Heart right ventricle (tissue), 16 donors: ENCODE data around the gene CLEC4M. TPM values are rescaled to one million over a fixed set of nuclear protein-coding genes. Genes with fewer than 3 reads are reported as not detected.
"Not testable (repeated sequence)": the region's sequence is repeated elsewhere in the genome, so short reads cannot be mapped to it uniquely, and the experiment has no call there.

Source experiments
- ATAC-seq, 8 donors: fragments of 200-7000 bp; cut with Tn5 transposase; one replicate each; pipeline ENCODE4 v1.9.1; 2020; ENCODE audit warnings: mild to moderate bottlenecking in 8 of 8, moderate library complexity in 8 of 8, moderate number of reproducible peaks in 1 of 8
- DNase-seq, 2 donors: peaks; one replicate each; pipeline ENCODE4 v3.0.0-alpha.2; 2020
- H3K27ac ChIP-seq, 10 donors: fragments of 200-600 bp; sonication (generic) in 2 of 10; one replicate each; pipeline versions ENCODE4 v1.5.0 to v1.8.0; 2020 to 2022; ENCODE audit warnings: mild to moderate bottlenecking in 3 of 10
- H3K27me3 ChIP-seq, 7 donors: fragments of 200-600 bp; one replicate each; pipeline ENCODE4 v1.8.0; 2021 to 2022; ENCODE audit warnings: mild to moderate bottlenecking in 2 of 7
- H3K36me3 ChIP-seq, 9 donors: fragments of 200-600 bp; sonication (generic) in 1 of 9; one replicate each; pipeline versions ENCODE4 v1.5.0 to v1.8.0; 2020 to 2022; ENCODE audit warnings: mild to moderate bottlenecking in 2 of 9
- H3K4me1 ChIP-seq, 9 donors: fragments of 200-600 bp; sonication (generic) in 1 of 9; one replicate each; pipeline versions ENCODE4 v1.5.0 to v1.8.0; 2020 to 2022; ENCODE audit warnings: mild to moderate bottlenecking in 4 of 9
- H3K4me3 ChIP-seq, 10 donors: fragments of 200-600 bp; sonication (generic) in 2 of 10; one replicate each; pipeline versions ENCODE4 v1.5.0 to v1.8.0; 2020 to 2022; ENCODE audit warnings: mild to moderate bottlenecking in 7 of 10, moderate library complexity in 2 of 10
- H3K9me3 ChIP-seq, 11 donors: fragments of 200-600 bp in 10 of 11; sonication (generic) in 2 of 11; one replicate each; pipeline versions ENCODE4 v1.5.0 to v1.8.0; 2013 to 2022; ENCODE audit warnings: mild to moderate bottlenecking in 2 of 11, control low read depth in 1 of 11, moderate library complexity in 1 of 11
- CTCF ChIP-seq, 9 donors: fragments of 200-600 bp; sonication (generic) in 2 of 9; IDR thresholded peaks; one replicate each; pipeline versions ENCODE4 v1.5.0 to v1.8.0; 2021 to 2022; ENCODE audit warnings: antibody characterized with exemption in 9 of 9, mild to moderate bottlenecking in 5 of 9, moderate library complexity in 1 of 9
- WGBS, 2 donors: extraction: QIAGEN DNeasy Blood & Tissue Kit; methylation state at CpG; one replicate each; pipeline ENCODE4 v1.1.7; 2013; ENCODE audit warnings: inconsistent platforms in 1 of 2; 5-methylcytosine and 5-hydroxymethylcytosine counted together
- intact Hi-C, 10 donors: fragments of 100-400 bp; cut with DNase I; formaldehyde crosslinking; loops; one replicate each; pipeline versions ENCODE4 v1.11.1 to v1.14.2; 2022
- polyA plus RNA-seq, 2 donors: library from polyadenylated mRNA; stranded (reverse); fragments of 200-250 nt; gene quantifications; one replicate each; pipeline ENCODE4 v1.2.3, GENCODE V29; 2013
- total RNA-seq, 10 donors: library from RNA; stranded (reverse); fragmentation: NEBNext Ultra II Directional in 3 of 10; extraction: Animal tissue kit (Norgen Biotek cat#: 25700) in 3 of 10; gene quantifications; one replicate each; pipeline versions ENCODE4 v1.2.1 to v1.2.4, GENCODE V29; 2021 to 2023
- donor health status: Arrhythmogenic right ventricular cardiomyopathy.
- donor health status: ischemic (EF 13 %, LVEDD 7.1; RV severe dilation, severe dysfunction).
- donor health status: healthy with polysubstance abuse.
- donor health status: DM: no; HTN: yes; CAD: no.
- donor health status: DM: no; HTN: no; CAD: no.
- donor health status: ischemic (EF 25% LVEDD 6.9; RV normal size, moderate dysfunction).
- donor health status: ischemic (EF 25% LVEDD 5.7; RV mildly dilated, moderate dysfunction).
- donor health status: healthy.
- donor health status: DM: yes; HTN: yes; CAD: no.
- donor health status: Ischemic cardiomyopathy.
- donor health status: ischemic (EF 35%, LVEDD 5.7; RV mildly dilated, moderate dysfunction).
- donor health status: nonischemic (EF 11% LVEDD 7.7; RV severe dilation, severe dysfunction).
- donor health status: DM: yes; HTN: yes; CAD: no.
- donor health status: PGD.
- donor health status: ischemic (EF 29% LVEDD 5.4; RV normal size, mild dysfunction).
- donor health status: nonischemic (EF 23%, LVEDD 6.1; RV moderate dilation, normal function).

CLEC4M gene
- total and polyA plus RNA-seq, 12 donors = not detected

GRCh38 chr19:7806876-7807275 lies 43.8 kb downstream of the CLEC4M start:
- peaks cover 0 to 4% (median 0%) of the 10 kb centered on the region in 9 donors for H3K4me1 ChIP-seq
- TF ChIP-seq CTCF (IDR thresholded peaks at IDR 0.05) = no peak
- H3K4me3 ChIP-seq = no peak overlapping the region
- H3K27me3 ChIP-seq = peaks cover 0 to 49% (median 14%) of the 10 kb centered on the region in 7 donors
- peaks cover 0 to 18% (median 11%) of the 10 kb centered on the region in 11 donors for H3K9me3 ChIP-seq
- ATAC-seq (no peak), DNase-seq (no peak)
- no peak overlapping the region for H3K27ac ChIP-seq
- 81 to 84% methylated on average over 9 of the region's 9 CpGs for WGBS, 2 donors
- intact Hi-C loops = loop anchor here in 2 of 10 donors (10.0 kb wide), 2 partner anchors 122 to 242 kb away; partner anchors contain the start of gene TRAPPC5 (in 1 of the 2)
- no peaks in the 10 kb centered on the region for H3K36me3 ChIP-seq

GRCh38 chr19:7808108-7808507 lies 45.1 kb downstream of the CLEC4M start:
- intact Hi-C loops = loop anchor here in 2 of 10 donors (10.0 kb wide), 2 partner anchors 123 to 243 kb away; partner anchors contain the start of gene TRAPPC5 (in 1 of the 2)
- no peak for TF ChIP-seq CTCF (IDR thresholded peaks at IDR 0.05)

GRCh38 chr19:7811989-7812388 lies 48.9 kb downstream of the CLEC4M start:
- H3K9me3 ChIP-seq = peaks cover 0 to 38% (median 21%) of the 10 kb centered on the region in 11 donors
- H3K36me3 ChIP-seq = no peaks in the 10 kb centered on the region
- WGBS, 2 donors = 47 to 53% methylated on average over 2 of the region's 2 CpGs
- H3K4me1 ChIP-seq = peaks cover 0 to 14% (median 0%) of the 10 kb centered on the region in 9 donors
- intact Hi-C loops = no loop called here
- ATAC-seq (no peak), DNase-seq (no peak)
- H3K4me3 ChIP-seq = no peak overlapping the region
- peaks cover 0 to 19% (median 5%) of the 10 kb centered on the region in 7 donors for H3K27me3 ChIP-seq
- no peak for TF ChIP-seq CTCF (IDR thresholded peaks at IDR 0.05)
- H3K27ac ChIP-seq = no peak overlapping the region

More at GRCh38 chr19:7808108-7808507, 45.1 kb downstream of the CLEC4M start:
- no peak for ATAC-seq
- Histone ChIP-seq H3K36me3 (no peaks in the 10 kb centered on the region), H3K27me3 (peaks cover 0 to 39% (median 14%) of the 10 kb centered on the region in 7 donors), H3K4me1 (peaks cover 0 to 4% (median 0%) of the 10 kb centered on the region in 9 donors), H3K4me3 (no peak overlapping the region), H3K9me3 (peaks cover 0 to 28% (median 21%) of the 10 kb centered on the region in 11 donors), H3K27ac (no peak overlapping the region)
- DNase-seq = no peak
- 58 to 64% methylated on average over 5 of the region's 5 CpGs for WGBS, 2 donors

DNA sequence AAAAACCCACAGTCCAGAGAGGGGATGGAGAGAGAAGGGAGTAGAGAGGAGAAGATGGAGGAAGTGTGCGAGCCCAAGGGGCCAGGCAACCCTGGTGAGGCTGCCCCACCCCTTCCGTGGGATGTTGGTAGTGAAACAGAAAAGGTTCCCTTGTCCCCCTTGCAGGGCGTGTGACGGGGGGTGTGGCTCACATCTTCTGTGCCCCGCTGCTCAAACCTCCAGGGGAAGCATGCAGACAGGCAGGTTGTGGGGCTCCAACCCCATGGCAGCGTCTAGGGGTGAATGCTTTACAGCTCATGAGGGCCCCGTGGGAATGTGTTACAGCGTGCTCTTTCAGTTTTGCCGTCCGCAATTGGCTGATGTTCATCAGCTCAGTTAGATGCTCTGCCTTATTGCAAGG lies 52.3 kb downstream of the CLEC4M start:
- Histone ChIP-seq H3K27me3 (peaks cover 0 to 12% (median 8%) of the 10 kb centered on the region in 7 donors), H3K9me3 (peaks cover 0 to 59% (median 31%) of the 10 kb centered on the region in 11 donors), H3K36me3 (no peaks in the 10 kb centered on the region), H3K27ac (no peak overlapping the region), H3K4me1 (peaks cover 0 to 10% (median 0%) of the 10 kb centered on the region in 9 donors), H3K4me3 (no peak overlapping the region)
- no peak for TF ChIP-seq CTCF (IDR thresholded peaks at IDR 0.05)
- no peak for ATAC-seq
- WGBS, 2 donors = 41 to 53% methylated on average over 10 of the region's 10 CpGs
- DNase-seq = no peak
- intact Hi-C loops = no loop called here

DNA sequence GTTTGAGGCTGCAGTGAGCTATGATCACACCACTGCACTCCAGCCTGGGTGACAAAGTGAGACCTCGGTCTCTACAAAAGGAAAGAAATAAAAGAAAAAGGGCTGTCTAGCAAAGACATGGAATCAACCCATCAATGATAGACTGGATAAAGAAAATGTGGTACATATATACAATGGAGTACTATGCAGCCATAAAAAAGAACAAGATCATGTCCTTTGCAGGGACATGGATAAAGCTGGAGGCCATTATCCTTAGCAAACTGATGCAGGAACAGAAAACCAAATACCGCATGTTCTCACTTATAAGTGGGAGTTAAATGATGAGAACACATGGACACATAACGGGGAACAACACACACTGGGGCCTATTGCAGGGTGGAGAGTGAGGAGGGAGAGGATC lies 53.0 kb downstream of the CLEC4M start:
- intact Hi-C loops, H3K36me3 ChIP-seq, H3K4me1 ChIP-seq, H3K27ac ChIP-seq, DNase-seq, ATAC-seq, H3K4me3 ChIP-seq: not testable (repeated sequence)
- WGBS, 2 donors = 94% methylated on average over 3 of the region's 3 CpGs
- peaks cover 0 to 19% (median 13%) of the 10 kb centered on the region in 7 donors for H3K27me3 ChIP-seq
- H3K9me3 ChIP-seq = peaks cover 0 to 52% (median 31%) of the 10 kb centered on the region in 11 donors
